ENCODE results near the gene SPATA31C2. TPM values are rescaled to one million over a fixed set of nuclear protein-coding genes. Genes with fewer than 3 reads are reported as not detected.
"Not testable (repeated sequence)": the region's sequence is repeated elsewhere in the genome, so short reads cannot be mapped to it uniquely, and the experiment has no call there.

The SPATA31C2 gene
- total RNA-seq, result not detected
- long read RNA-seq, result 0 reads

- DNase-seq; intact Hi-C loops (cut with DNase I); ATAC-seq (ENCODE audit: poor library complexity): not testable (repeated sequence)
Measured at GRCh38 chr9:88138375-88138774, at the start of gene SPATA31C2. SPATA31C2 (minus strand) TSS chr9:88138475; CDS start chr9:88138446, 29 bp downstream.

GRCh38 chr9:88187631-88188030 lies 49.4 kb upstream of the SPATA31C2 start:
- no peak for DNase-seq
- ATAC-seq (ENCODE audit: poor library complexity), result no peak
- intact Hi-C loops (cut with DNase I), result no loop called here

GRCh38 chr9:88186495-88187110 lies 48.3 kb upstream of the SPATA31C2 start:
- intact Hi-C loops (cut with DNase I), result no loop called here
- ATAC-seq (ENCODE audit: poor library complexity), result no peak

DNA sequence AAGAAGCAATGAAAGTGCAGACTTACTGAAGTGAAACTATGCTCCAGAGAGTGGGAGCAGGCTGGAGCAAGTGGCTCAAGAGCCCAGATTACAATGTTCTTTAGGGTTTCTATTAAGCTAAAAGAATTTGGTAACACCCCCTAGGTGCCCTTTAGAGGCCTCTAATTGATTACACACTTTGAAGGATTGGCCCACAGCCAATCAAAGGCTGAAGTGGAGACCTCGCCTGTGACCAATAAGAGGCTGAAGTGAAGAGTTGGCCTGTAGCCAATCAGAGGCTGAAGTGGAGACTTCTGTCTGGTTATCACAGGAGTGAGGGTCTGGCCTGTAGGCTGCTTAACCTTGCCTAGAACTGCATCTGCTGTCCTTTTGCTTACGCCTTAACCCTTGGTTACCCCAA lies 46.7 kb upstream of the SPATA31C2 start:
- no peak for ATAC-seq (ENCODE audit: poor library complexity)
- intact Hi-C loops (cut with DNase I), result no loop called here
- no peak for DNase-seq

More at GRCh38 chr9:88186495-88187110, 48.3 kb upstream of the SPATA31C2 start:
- no peak for DNase-seq

DNA sequence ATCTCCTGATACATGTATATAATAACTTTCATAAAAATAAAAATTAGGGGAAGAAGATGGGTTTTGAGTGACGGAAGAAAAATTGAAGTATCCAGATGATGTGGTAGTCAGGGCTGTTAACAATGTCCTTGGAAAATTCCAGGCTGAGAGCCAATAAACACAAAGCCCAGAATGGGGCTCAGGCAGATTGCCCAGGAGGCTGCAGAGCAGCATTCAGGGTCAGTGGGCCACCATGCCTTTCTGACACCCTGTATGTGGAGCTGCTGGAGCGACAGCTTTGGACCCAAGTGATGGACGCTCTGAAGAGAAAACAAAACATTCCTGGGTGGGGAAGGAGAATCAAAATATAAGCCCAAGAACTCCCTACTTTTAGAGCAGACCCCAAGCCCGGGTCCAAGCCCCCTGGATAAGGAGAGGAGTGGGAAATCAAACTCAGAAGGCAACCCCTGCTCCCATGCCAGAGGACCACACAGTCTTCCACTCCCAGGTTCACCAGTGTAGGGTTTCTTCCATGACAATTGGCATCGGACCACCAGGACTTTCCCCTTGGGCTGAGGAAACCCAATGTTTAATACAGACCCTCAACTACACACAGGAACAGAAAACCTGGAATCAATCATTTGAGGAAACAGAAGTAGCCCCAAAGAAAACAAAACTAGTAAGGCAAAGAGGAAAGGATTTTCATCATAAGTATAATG lies 45.7 kb upstream of the SPATA31C2 start:
- intact Hi-C loops (cut with DNase I), result no loop called here
- no peak for DNase-seq
- no peak for ATAC-seq (ENCODE audit: poor library complexity)

GRCh38 chr9:88182501-88182900 lies 44.2 kb upstream of the SPATA31C2 start:
- intact Hi-C loops (cut with DNase I), result no loop called here

GRCh38 chr9:88180081-88180765 lies 41.9 kb upstream of the SPATA31C2 start:
- DNase-seq, result no peak

More at GRCh38 chr9:88182501-88182900, 44.2 kb upstream of the SPATA31C2 start:
- no peak for DNase-seq
- no peak for ATAC-seq (ENCODE audit: poor library complexity)

DNA sequence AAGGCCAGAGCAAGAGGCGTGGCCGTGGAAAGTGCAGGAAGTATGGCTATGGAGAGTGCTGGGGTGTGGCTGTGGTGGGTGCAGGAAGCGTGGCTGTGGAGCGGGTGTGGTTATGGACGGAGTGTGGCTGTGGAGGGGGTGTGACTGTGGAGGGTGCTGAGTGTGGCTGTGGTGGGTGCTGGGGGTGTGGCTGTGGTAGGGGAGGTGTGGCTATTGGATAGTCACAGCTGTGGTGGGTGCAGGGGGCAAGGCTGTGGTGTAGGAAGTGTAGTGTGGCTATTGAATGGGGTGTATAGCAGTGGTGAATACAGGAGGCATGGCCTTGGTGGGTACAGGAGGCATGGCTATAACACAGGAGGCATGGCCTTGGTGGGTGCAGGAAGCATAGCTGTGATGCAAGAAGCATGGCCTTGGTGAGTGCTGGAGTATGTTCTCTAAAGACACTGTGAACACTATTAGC lies 40.8 kb upstream of the SPATA31C2 start:
- intact Hi-C loops (cut with DNase I), result loop anchor here (10.0 kb wide), 1 partner anchor 396 kb away; no protein-coding TSS in a partner anchor
- DNase-seq, result peak; percentile 43
- peak; percentile 25 for ATAC-seq (ENCODE audit: poor library complexity)

More at GRCh38 chr9:88180081-88180765, 41.9 kb upstream of the SPATA31C2 start:
- no peak for ATAC-seq (ENCODE audit: poor library complexity)
- intact Hi-C loops (cut with DNase I), result no loop called here

DNA sequence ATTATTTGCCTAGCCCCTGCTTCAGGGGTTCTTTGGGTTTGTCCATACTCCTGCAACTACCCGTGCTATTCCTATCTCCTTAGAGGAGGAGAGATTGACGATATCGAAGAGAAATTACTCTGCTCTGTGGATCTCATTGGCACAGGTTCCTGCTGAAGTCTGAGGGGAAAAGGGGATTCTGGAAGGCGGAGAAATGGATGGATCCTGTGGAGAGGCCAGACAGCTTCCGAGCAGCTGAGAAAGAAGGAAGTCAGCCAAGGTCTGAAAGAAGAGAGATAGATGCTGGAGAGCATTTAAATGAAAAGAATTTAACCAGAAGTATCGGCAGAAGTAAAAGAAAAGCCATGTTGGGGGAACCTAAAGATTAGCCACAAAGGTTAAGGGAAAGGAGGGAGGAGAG lies 40.4 kb upstream of the SPATA31C2 start:
- intact Hi-C loops (cut with DNase I), result loop anchor here (10.0 kb wide), 1 partner anchor 396 kb away; no protein-coding TSS in a partner anchor
- ATAC-seq (ENCODE audit: poor library complexity) (no peak), DNase-seq (no peak)

DNA sequence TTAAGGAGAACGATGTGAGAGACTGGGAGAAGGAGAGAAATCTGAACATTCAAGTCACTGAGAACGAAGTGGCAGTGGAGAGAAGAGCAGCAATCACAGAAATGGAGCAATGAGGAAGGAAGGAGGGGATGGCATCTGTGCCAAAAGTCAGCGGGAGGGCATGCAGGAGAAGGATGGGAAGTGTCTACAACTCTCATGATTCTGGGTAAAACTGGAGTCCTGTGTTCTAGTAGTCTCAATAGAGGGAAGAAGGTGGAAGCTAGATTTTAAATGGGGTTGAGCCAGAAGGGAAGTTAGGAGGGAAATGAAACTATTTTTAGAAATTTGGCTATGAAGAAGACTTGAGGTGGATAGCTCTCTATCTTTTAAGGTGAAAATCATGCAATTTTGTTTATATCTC lies 39.1 kb upstream of the SPATA31C2 start:
- intact Hi-C loops (cut with DNase I), result loop anchor here (10.0 kb wide), 1 partner anchor 397 kb away; no protein-coding TSS in a partner anchor
- ATAC-seq (ENCODE audit: poor library complexity), result no peak

DNA sequence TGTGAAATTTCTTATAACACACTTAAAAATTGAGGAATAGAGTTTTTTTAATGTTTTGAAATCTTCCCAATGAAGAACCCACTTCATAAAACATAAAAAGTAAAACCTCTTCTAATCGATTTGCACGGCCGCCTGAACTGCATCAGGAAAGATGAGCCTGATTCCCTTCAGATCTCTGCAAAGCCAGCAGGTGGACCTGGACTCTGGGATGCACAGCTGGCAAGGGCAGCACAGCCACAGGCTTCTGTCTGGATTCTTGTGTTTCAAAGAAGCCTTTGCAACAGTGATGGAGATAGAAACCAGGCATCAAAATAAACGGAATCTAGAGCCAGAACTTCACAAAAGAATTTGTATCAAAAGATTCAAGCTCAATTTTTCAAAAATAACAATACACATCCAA lies 36.0 kb upstream of the SPATA31C2 start:
- ATAC-seq (ENCODE audit: poor library complexity), result no peak
- intact Hi-C loops (cut with DNase I), result loop anchor here (10.0 kb wide), 1 partner anchor 400 kb away; no protein-coding TSS in a partner anchor

More for the DNA sequence above, 39.1 kb upstream of the SPATA31C2 start:
- DNase-seq, result no peak

GRCh38 chr9:88173378-88173999 lies 35.2 kb upstream of the SPATA31C2 start:
- DNase-seq (peak; percentile 55), ATAC-seq (ENCODE audit: poor library complexity) (peak; percentile 69)
- intact Hi-C loops (cut with DNase I), result loop anchor here (10.0 kb wide), 1 partner anchor 401 kb away; no protein-coding TSS in a partner anchor

More for the DNA sequence above, 36.0 kb upstream of the SPATA31C2 start:
- no peak for DNase-seq

DNA sequence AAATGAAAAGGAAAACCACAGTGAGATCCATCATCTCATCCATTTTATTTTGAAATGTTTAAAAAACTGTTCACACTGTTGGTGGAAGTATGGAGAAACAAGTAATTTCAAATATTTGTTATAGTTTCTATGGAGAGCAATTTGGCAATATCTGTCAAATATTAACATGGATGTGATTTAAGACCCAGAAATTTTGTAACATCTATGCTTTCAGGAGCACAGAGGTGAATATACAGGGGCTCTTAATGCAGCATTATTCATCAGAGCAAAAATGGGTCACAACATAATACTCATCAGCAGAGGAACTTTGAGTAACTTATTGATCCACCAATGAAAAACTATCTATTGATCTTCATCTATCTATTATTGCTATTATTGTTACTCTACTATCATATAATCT lies 31.4 kb upstream of the SPATA31C2 start:
- DNase-seq (no peak), ATAC-seq (ENCODE audit: poor library complexity) (no peak)
- intact Hi-C loops (cut with DNase I), result loop anchor here (10.0 kb wide), 1 partner anchor 405 kb away; no protein-coding TSS in a partner anchor

GRCh38 chr9:88168564-88168963 lies 30.3 kb upstream of the SPATA31C2 start:
- DNase-seq, result no peak
- intact Hi-C loops (cut with DNase I), result no loop called here
- ATAC-seq (ENCODE audit: poor library complexity), result no peak

DNA sequence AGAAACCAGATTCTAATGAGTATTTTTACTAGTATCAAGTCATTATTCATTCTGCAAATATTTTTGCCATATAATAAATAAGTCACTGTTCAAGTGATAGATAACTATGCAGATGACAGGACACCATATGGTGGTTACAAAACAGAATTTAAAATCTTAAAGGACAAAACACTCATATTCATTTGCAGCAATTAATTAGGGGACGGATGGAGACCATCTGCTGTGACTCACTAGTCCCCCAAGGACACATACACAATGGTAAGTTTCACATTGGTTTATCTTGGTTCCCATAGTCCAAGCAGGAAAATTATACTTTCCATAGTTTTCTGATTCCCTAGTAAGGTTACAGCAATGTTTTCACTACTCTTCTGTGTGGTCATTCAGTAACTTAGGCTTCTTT lies 28.4 kb upstream of the SPATA31C2 start:
- ATAC-seq (ENCODE audit: poor library complexity), result no peak
- intact Hi-C loops (cut with DNase I), result no loop called here
- DNase-seq, result no peak

GRCh38 chr9:88164850-88165249 lies 26.6 kb upstream of the SPATA31C2 start:
- no peak for DNase-seq
- intact Hi-C loops (cut with DNase I), result no loop called here

GRCh38 chr9:88161144-88161543 lies 22.9 kb upstream of the SPATA31C2 start:
- no peak for ATAC-seq (ENCODE audit: poor library complexity)
- DNase-seq, result no peak
- intact Hi-C loops (cut with DNase I), result no loop called here

More at GRCh38 chr9:88164850-88165249, 26.6 kb upstream of the SPATA31C2 start:
- ATAC-seq (ENCODE audit: poor library complexity), result no peak

DNA sequence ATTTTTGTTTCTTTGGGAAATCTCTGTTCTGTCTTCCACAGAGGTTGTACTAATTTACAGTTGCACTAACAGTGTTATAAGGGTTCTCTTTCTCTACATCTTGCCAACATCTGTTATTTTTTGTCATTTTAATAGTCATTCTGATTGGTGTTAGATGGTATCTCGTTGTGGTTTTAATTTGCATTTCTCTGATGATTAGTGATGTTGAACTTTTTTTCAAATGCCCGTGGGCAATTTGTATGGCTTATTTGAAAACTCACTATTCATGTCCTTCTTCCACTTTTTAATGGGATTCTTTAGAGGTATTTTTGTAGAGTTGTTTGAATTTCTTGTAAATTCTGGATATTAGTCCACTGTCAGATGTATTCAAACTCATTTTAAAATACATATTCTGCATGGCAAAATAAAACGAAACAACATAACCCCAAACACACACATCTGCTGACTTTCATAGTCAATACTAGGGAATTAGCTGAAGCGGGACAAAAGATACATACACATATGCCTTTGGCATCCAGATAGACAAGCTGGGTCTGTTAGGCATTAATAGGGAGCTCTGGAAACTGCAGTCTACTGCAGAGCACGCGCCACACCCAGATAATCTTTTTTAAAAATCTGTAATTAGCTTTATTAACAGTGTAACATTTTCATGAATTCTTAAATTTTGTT lies 5.8 kb upstream of the SPATA31C2 start:
- DNase-seq, result no peak
- intact Hi-C loops (cut with DNase I), result no loop called here
- no peak for ATAC-seq (ENCODE audit: poor library complexity)
